Endothelial cell of umbilical vein (primary cell): ENCODE measurements around the gene TTC39A. TPM values are rescaled to one million over a fixed set of nuclear protein-coding genes. Genes with fewer than 3 reads are reported as not detected.

Experiments
- BruUV-seq: library from RNA; stranded (reverse); fragments of 400-500 nt; replicated peaks from 2 replicates; lab custom pipeline; 2021; lab: Mats Ljungman, UMichigan
- CTCF ChIA-PET: fragments of 300-600, 350-600 bp; sonication (Branson Sonifier 250); formaldehyde crosslinking; loops from one replicate; lab custom pipeline; 2021; ENCODE audit warnings: antibody characterized with exemption, inconsistent platforms; lab: Charles Lee
- POLR2A ChIA-PET: fragments of 300-600, 350-600 bp; sonication (Branson Sonifier 250); formaldehyde crosslinking; loops from one replicate; lab custom pipeline; 2021; ENCODE audit warnings: antibody characterized with exemption, inconsistent platforms; lab: Charles Lee
- DNase-seq: peaks from one replicate; pipeline ENCODE4 v3.0.0-alpha.2; 2011; ENCODE audit warnings: low read depth, low spot score
- FAIRE-seq: peaks from 2 replicates; lab custom pipeline; 2011; peaks lifted over from hg19 to GRCh38; lab: Jason Lieb, UNC
- H2AFZ ChIP-seq: 2 replicates; pipeline ENCODE4 v1.6.0; 2012; ENCODE audit warnings: low read depth, low read length, control low read depth, inconsistent platforms
- H3K27ac ChIP-seq: 2 replicates; pipeline ENCODE4 v1.5.1; 2011; ENCODE audit warnings: low read depth, mild to moderate bottlenecking, control low read depth, low read length, moderate library complexity; ENCODE audit not compliant: insufficient read depth
- H3K27me3 ChIP-seq, 2 experiments: 2 replicates each; pipeline versions ENCODE4 v1.6.0 to v1.6.1; 2011; ENCODE audit warnings: low read length in 2 of 2, mixed read lengths in 1 of 2; ENCODE audit not compliant: control insufficient read depth in 2 of 2, insufficient read depth in 2 of 2
- H3K36me3 ChIP-seq, 2 experiments: 2 replicates in 1 of 2; 3 replicates in 1 of 2; pipeline ENCODE4 v1.5.1; 2011; ENCODE audit warnings: low read length in 2 of 2, mild to moderate bottlenecking in 1 of 2, moderate library complexity in 1 of 2; ENCODE audit not compliant: control insufficient read depth in 2 of 2, insufficient read depth in 2 of 2; ENCODE audit errors: extremely low read depth in 1 of 2
- H3K4me1 ChIP-seq: 3 replicates; pipeline ENCODE4 v1.5.1; 2011; ENCODE audit warnings: mild to moderate bottlenecking, low read length; ENCODE audit not compliant: control insufficient read depth, insufficient read depth; ENCODE audit errors: extremely low read depth
- H3K4me2 ChIP-seq: 2 replicates; pipeline ENCODE4 v1.6.1; 2011; ENCODE audit warnings: low read length, control low read depth, mixed read lengths; ENCODE audit not compliant: insufficient read depth
- H3K4me3 ChIP-seq, 3 experiments: fragments of 200-600 bp in 1 of 3; sonication (generic), shearing (Covaris generic) in 1 of 3; replicated peaks in 1 of 3; 2 replicates each; pipeline ENCODE4 v1.5.1; 2011 to 2016; ENCODE audit warnings: control low read depth in 3 of 3, low read length in 3 of 3, mild to moderate bottlenecking in 2 of 3, inconsistent platforms in 1 of 3, low read depth in 1 of 3, moderate library complexity in 1 of 3; ENCODE audit not compliant: insufficient read depth in 1 of 3
- H3K79me2 ChIP-seq: 2 replicates; pipeline ENCODE4 v1.6.0; 2012; ENCODE audit warnings: low read length, inconsistent platforms; ENCODE audit not compliant: control insufficient read depth, insufficient read depth
- H3K9ac ChIP-seq: replicated peaks from 2 replicates; pipeline ENCODE3; 2011; ENCODE audit warnings: low read length, control low read depth; ENCODE audit not compliant: insufficient read depth; ENCODE audit errors: extremely low read depth
- H3K9me1 ChIP-seq: replicated peaks from 3 replicates; pipeline ENCODE4 v1.6.0; 2011; ENCODE audit warnings: mild to moderate bottlenecking, low read length; ENCODE audit not compliant: control insufficient read depth, insufficient read depth; ENCODE audit errors: extremely low read depth
- H3K9me3 ChIP-seq: replicated peaks from 2 replicates; pipeline ENCODE4 v1.5.1; 2012; ENCODE audit warnings: low read length, inconsistent platforms; ENCODE audit not compliant: control insufficient read depth, insufficient read depth
- H4K20me1 ChIP-seq: replicated peaks from 2 replicates; pipeline ENCODE3; 2011; ENCODE audit warnings: mild to moderate bottlenecking, low read length; ENCODE audit not compliant: control insufficient read depth, insufficient read depth; ENCODE audit errors: extremely low read depth
- EZH2 ChIP-seq: IDR thresholded peaks from 2 replicates; pipeline ENCODE4 v1.6.1; 2012; ENCODE audit warnings: borderline replicate concordance, low read depth, mild to moderate bottlenecking, moderate library complexity, low read length, inconsistent platforms; ENCODE audit not compliant: severe bottlenecking
- FOS ChIP-seq: IDR thresholded peaks from 2 replicates; pipeline ENCODE4 v1.6.1; 2011; ENCODE audit warnings: mild to moderate bottlenecking, low read length, moderate library complexity, borderline replicate concordance; ENCODE audit not compliant: insufficient read depth
- GATA2 ChIP-seq: IDR thresholded peaks from 2 replicates; pipeline ENCODE4 v1.7.0; 2011; ENCODE audit warnings: low read depth, mild to moderate bottlenecking, moderate library complexity, mixed read lengths, low read length; ENCODE audit not compliant: insufficient read length, insufficient read depth
- JUN ChIP-seq: IDR thresholded peaks from 2 replicates; pipeline ENCODE4 v1.6.1; 2011; ENCODE audit warnings: borderline replicate concordance, low read depth; ENCODE audit not compliant: insufficient read length, insufficient read depth
- MYC ChIP-seq: IDR thresholded peaks from one replicate; pipeline ENCODE4 v1.6.1; 2011; ENCODE audit warnings: mild to moderate bottlenecking, low read depth, low read length
- POLR2A ChIP-seq: IDR thresholded peaks from 2 replicates; pipeline ENCODE4 v1.6.1; 2012; ENCODE audit warnings: low read depth, mild to moderate bottlenecking, control low read depth, low read length
- POLR2AphosphoS5 ChIP-seq: IDR thresholded peaks from 2 replicates; pipeline ENCODE4 v1.6.1; 2012; ENCODE audit warnings: low read depth, mild to moderate bottlenecking, control low read depth, low read length, moderate library complexity; ENCODE audit not compliant: insufficient read depth
- dilution Hi-C: fragments of 300-500 bp; cut with MboI; formaldehyde crosslinking; loops from one replicate; pipeline ENCODE4 v1.15.0; 2019; ENCODE audit warnings: low sequenced_read_pairs; ENCODE audit not compliant: extremely low pct_ligation_motif_present
- intact Hi-C: fragments of 100-400 bp; cut with micrococcal nuclease; formaldehyde crosslinking; loops from one replicate; pipeline ENCODE4 v1.10.0; 2022
- polyA plus RNA-seq, 4 experiments: library from polyadenylated mRNA; depleted of rRNA in 3 of 4; stranded (reverse) in 3 of 4; unstranded in 1 of 4; fragments of >200 nt; gene quantifications; 2 replicates each; pipeline versions ENCODE4 v1.2.1 to v1.2.3, GENCODE V29; 2011 to 2012; ENCODE audit warnings: missing spikeins in 1 of 4
- total RNA-seq: library from RNA; stranded (reverse); gene quantifications from 2 replicates; pipeline ENCODE4 v1.2.3, GENCODE V29; 2021
- TF ChIP-seq, protein P1 (sequence below), 2 donors: IDR thresholded peaks; 1 replicate in 1 of 2; 2 replicates in 1 of 2; pipeline ENCODE4 v1.5.1; 2011; ENCODE audit warnings: low read length in 2 of 2, mild to moderate bottlenecking in 2 of 2, moderate library complexity in 2 of 2, control low read depth in 1 of 2, inconsistent platforms in 1 of 2, low read depth in 1 of 2; ENCODE audit not compliant: insufficient read depth in 1 of 2; ENCODE audit errors: extremely low read depth in 1 of 2
- TF ChIP-seq, protein P2 (sequence below): IDR thresholded peaks from 2 replicates; pipeline ENCODE4 v1.6.1; 2011; ENCODE audit not compliant: insufficient read depth, insufficient read length

The TTC39A gene
- total and polyA plus RNA-seq, 2 donors (not counting 3 experiments of a cell fraction or from before 2014, with no cell fraction given), result 1.1 to 1.7 TPM

DNA sequence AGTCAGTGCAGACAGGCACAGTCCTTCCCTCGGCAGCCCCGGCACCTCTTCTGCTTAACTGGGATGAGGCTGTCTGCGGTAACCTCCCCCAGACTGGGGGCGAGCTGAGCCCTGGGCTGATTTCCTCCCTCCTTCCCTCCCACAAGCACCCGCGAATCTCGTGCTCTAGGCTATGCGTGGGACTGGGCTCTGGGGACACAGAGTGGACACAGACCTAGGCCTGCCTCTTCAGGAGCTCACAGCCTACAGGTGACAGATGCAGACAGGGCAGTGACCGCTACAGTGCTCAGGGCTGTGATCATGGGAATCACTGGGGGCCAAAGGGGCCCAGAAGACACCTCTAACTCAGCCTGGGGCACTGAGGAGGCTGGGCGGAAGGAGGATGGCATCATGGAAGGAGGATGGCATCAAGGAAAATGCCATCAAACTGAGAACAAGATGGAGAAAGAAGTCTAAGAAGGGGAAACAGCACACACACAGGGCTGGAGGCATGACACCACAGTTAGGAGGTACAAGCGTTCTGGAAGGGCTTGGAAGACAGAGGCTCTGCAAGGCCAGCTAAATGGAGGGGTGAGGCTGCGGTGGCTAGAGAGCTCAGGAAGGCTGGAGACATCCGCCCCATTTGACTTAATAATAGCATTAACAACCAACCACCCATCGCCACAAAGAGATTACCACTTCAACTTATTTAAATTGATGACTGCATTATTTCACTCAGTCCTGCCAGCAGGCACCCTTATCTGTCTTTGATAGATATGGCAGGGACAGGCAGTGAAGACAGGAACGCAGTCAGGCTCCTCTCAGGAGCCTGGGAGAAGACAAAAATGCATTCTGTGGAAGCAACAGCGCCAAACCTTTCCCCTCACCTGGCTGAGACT lies 4.2 kb downstream of the TTC39A start:
- H3K27ac ChIP-seq, result no peak overlapping the region
- DNase-seq (no peak), FAIRE-seq (no peak)
- no peaks in the 10 kb centered on the region for H3K36me3 ChIP-seq
- intact Hi-C loops, result no loop called here
- BruUV-seq, result no TSS peak
- TF ChIP-seq MYC (no peak), EZH2 (no peak), JUN (no peak), FOS (no peak), POLR2AphosphoS5 (no peak), GATA2 (no peak), POLR2A (no peak)
- TF ChIP-seq, protein P1, sequence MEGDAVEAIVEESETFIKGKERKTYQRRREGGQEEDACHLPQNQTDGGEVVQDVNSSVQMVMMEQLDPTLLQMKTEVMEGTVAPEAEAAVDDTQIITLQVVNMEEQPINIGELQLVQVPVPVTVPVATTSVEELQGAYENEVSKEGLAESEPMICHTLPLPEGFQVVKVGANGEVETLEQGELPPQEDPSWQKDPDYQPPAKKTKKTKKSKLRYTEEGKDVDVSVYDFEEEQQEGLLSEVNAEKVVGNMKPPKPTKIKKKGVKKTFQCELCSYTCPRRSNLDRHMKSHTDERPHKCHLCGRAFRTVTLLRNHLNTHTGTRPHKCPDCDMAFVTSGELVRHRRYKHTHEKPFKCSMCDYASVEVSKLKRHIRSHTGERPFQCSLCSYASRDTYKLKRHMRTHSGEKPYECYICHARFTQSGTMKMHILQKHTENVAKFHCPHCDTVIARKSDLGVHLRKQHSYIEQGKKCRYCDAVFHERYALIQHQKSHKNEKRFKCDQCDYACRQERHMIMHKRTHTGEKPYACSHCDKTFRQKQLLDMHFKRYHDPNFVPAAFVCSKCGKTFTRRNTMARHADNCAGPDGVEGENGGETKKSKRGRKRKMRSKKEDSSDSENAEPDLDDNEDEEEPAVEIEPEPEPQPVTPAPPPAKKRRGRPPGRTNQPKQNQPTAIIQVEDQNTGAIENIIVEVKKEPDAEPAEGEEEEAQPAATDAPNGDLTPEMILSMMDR (IDR thresholded peaks at IDR 0.05; ENCODE audit: extremely low read depth in 1 of 2, insufficient read depth in 1 of 2, low read depth in 1 of 2, low read length in 2 of 2), result no peak
- TF ChIP-seq, protein P2, sequence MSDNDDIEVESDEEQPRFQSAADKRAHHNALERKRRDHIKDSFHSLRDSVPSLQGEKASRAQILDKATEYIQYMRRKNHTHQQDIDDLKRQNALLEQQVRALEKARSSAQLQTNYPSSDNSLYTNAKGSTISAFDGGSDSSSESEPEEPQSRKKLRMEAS, result no peak
- H3K79me2 ChIP-seq, result no peaks in the 10 kb centered on the region
- POLR2A ChIA-PET, result no interaction called here
- peaks cover 5% of the 10 kb centered on the region for H3K4me1 ChIP-seq
- no peaks in the 10 kb centered on the region for H3K9me3 ChIP-seq
- CTCF ChIA-PET, result interaction anchor here (1.0 kb wide), 1 partner anchor 9 kb away, joined by 4 read pairs; no protein-coding TSS in a partner anchor
- no peaks in the 10 kb centered on the region for H4K20me1 ChIP-seq
- H3K4me3 ChIP-seq, result no peak overlapping the region
- H3K4me2 ChIP-seq, result no peak overlapping the region
- dilution Hi-C loops, result no loop called here
- H2AFZ ChIP-seq, result no peak overlapping the region
- peaks cover 0 to 2% of the 10 kb centered on the region in 2 experiments for H3K27me3 ChIP-seq
- H3K9me1 ChIP-seq, result no peaks in the 10 kb centered on the region
- H3K9ac ChIP-seq, result no peak overlapping the region
